GM18505 (cell line): Measurements from ENCODE around the gene NTF3.

ENCODE experiments used
- ATAC-seq: cut with Tn5 transposase; IDR thresholded peaks from one replicate; pipeline ENCODE4 v1.9.1; 2021; ENCODE audit not compliant: unreplicated experiment
- POLR2A ChIP-seq: IDR thresholded peaks from 4 replicates; pipeline ENCODE4 v1.6.1; 2011; ENCODE audit warnings: borderline replicate concordance; ENCODE audit not compliant: insufficient read depth, insufficient read length; ENCODE audit errors: extremely low read depth

The NTF3 gene

GRCh38 chr12:5432011-5432400, at the start of gene NTF3:
Gene NTF3, plus strand, starts transcription at chr12:5432108. Its CDS starts 217 bp downstream, at chr12:5432325.
- no peak for TF ChIP-seq POLR2A
- no peak for ATAC-seq

GRCh38 chr12:5384015-5384414, 47.9 kb upstream of the NTF3 start:
- ATAC-seq = no peak
- TF ChIP-seq POLR2A = no peak

GRCh38 chr12:5388581-5389535, 43.0 kb upstream of the NTF3 start:
- no peak for TF ChIP-seq POLR2A
- no peak for ATAC-seq

GRCh38 chr12:5390174-5390799, 41.6 kb upstream of the NTF3 start:
- TF ChIP-seq POLR2A = no peak
- ATAC-seq = no peak

- no peak for TF ChIP-seq POLR2A
- ATAC-seq = no peak
Observed at GRCh38 chr12:5391653-5392052, 40.3 kb upstream of the NTF3 start.

- no peak for ATAC-seq
- no peak for TF ChIP-seq POLR2A
Observed at GRCh38 chr12:5392961-5393360, 38.9 kb upstream of the NTF3 start.

GRCh38 chr12:5395443-5396271, 36.3 kb upstream of the NTF3 start:
- no peak for ATAC-seq
- TF ChIP-seq POLR2A = no peak

- no peak for ATAC-seq
- no peak for TF ChIP-seq POLR2A
Observed at GRCh38 chr12:5396541-5396940, 35.4 kb upstream of the NTF3 start.

GRCh38 chr12:5399266-5399665, 32.6 kb upstream of the NTF3 start:
- no peak for ATAC-seq
- no peak for TF ChIP-seq POLR2A

GRCh38 chr12:5402009-5402935, 29.6 kb upstream of the NTF3 start:
- ATAC-seq = no peak
- TF ChIP-seq POLR2A = no peak

- no peak for TF ChIP-seq POLR2A
- ATAC-seq = no peak
Observed at GRCh38 chr12:5403411-5403810, 28.5 kb upstream of the NTF3 start.
